HG03342 (cell line): ENCODE results near the gene GALNT6.

ENCODE experiments used
- ATAC-seq: cut with Tn5 transposase; IDR thresholded peaks from one replicate; pipeline ENCODE4 v1.9.1; 2021; ENCODE audit warnings: mild to moderate bottlenecking, moderate library complexity; ENCODE audit not compliant: unreplicated experiment

GALNT6 gene

GRCh38 chr12:51406859-51407258, 15.7 kb upstream of the GALNT6 start:
- ATAC-seq = no peak

- no peak for ATAC-seq
Measured at GRCh38 chr12:51406290-51406689, 15.1 kb upstream of the GALNT6 start.

GRCh38 chr12:51405801-51406207, 14.6 kb upstream of the GALNT6 start:
- ATAC-seq = no peak

- ATAC-seq = no peak
Measured at GRCh38 chr12:51404627-51405026, 13.4 kb upstream of the GALNT6 start.

GRCh38 chr12:51403681-51404136, 12.5 kb upstream of the GALNT6 start:
- no peak for ATAC-seq

GRCh38 chr12:51403159-51403558, 12.0 kb upstream of the GALNT6 start:
- no peak for ATAC-seq

- ATAC-seq = no peak
Measured at GRCh38 chr12:51401900-51402299, 10.7 kb upstream of the GALNT6 start.

- ATAC-seq = no peak
Measured at GRCh38 chr12:51401486-51401885, 10.3 kb upstream of the GALNT6 start.

GRCh38 chr12:51401020-51401419, 9.8 kb upstream of the GALNT6 start:
- no peak for ATAC-seq

- ATAC-seq = no peak
Measured at GRCh38 chr12:51399891-51400290, 8.7 kb upstream of the GALNT6 start.

GRCh38 chr12:51397670-51398069, 6.5 kb upstream of the GALNT6 start:
- ATAC-seq = no peak

GRCh38 chr12:51395283-51396230, 4.4 kb upstream of the GALNT6 start:
- no peak for ATAC-seq

- ATAC-seq = no peak
Measured at GRCh38 chr12:51393676-51394545, 2.7 kb upstream of the GALNT6 start.

- ATAC-seq = peak; percentile 32
Measured at GRCh38 chr12:51392556-51393237, 1.5 kb upstream of the GALNT6 start.

GRCh38 chr12:51390891-51391282, 319 bp downstream of the GALNT6 start:
- ATAC-seq = peak; percentile 4

GRCh38 chr12:51390457-51390856, 749 bp downstream of the GALNT6 start:
- ATAC-seq = no peak

GRCh38 chr12:51389302-51389999, 1.8 kb downstream of the GALNT6 start:
- ATAC-seq = no peak

GRCh38 chr12:51388846-51389245, 2.4 kb downstream of the GALNT6 start:
- ATAC-seq = no peak

- ATAC-seq = no peak
Measured at GRCh38 chr12:51388069-51388799, 3.0 kb downstream of the GALNT6 start.

- ATAC-seq = no peak
Measured at GRCh38 chr12:51386351-51386750, 4.9 kb downstream of the GALNT6 start.
